ENCODE data around the gene SHMT1. TPM values are rescaled to one million over a fixed set of nuclear protein-coding genes. Genes with fewer than 3 reads are reported as not detected.
A peak's percentile ranks its signal among the peaks of the same experiment; 100 is the strongest.

The SHMT1 gene
- total RNA-seq, 4 donors from 2014 or later, result 75.9 to 128 (median 110) TPM

DNA sequence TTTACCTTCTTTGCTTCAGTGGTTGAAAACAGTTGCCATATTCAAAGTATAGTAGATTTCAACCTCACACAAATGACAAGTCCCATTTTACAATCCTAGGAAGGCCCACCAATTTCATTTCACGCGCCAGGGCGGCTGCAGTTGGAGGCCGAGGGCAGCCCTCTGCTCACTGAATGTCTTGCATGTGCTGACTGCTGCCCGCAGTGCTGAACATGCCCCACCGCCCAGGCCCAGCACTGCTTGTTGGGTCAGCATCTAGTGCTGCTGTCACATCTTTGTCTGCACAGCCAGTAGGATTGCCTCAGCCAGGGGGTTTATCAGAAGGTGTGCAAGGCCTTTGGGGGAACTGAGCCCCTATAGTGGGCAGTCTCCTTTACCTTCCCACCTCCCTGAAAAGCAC is 36.8 kb downstream of the SHMT1 start:
- no peaks in the 10 kb centered on the region for H3K9me3 ChIP-seq
- DNase-seq, result no peak
- H3K27ac ChIP-seq, result no peak overlapping the region
- H3K4me3 ChIP-seq, result no peak overlapping the region
- peaks cover 0 to 95% (median 0%) of the 10 kb centered on the region in 3 donors for H3K36me3 ChIP-seq
- H3K27me3 ChIP-seq, result no peaks in the 10 kb centered on the region
- TF ChIP-seq CTCF (IDR thresholded peaks at IDR 0.05) (no peak), POLR2A (IDR thresholded peaks at IDR 0.05) (no peak)
- no peaks in the 10 kb centered on the region for H3K4me1 ChIP-seq

- H3K36me3 ChIP-seq, result peaks cover 0 to 91% (median 0%) of the 10 kb centered on the region in 3 donors
- H3K9me3 ChIP-seq, result no peaks in the 10 kb centered on the region
- H3K27ac ChIP-seq, result no peak overlapping the region
- H3K27me3 ChIP-seq, result no peaks in the 10 kb centered on the region
- peak in 1 of 3 donors; percentile 3 for DNase-seq
- no peaks in the 10 kb centered on the region for H3K4me1 ChIP-seq
- no peak for TF ChIP-seq POLR2A (IDR thresholded peaks at IDR 0.05)
- H3K4me3 ChIP-seq, result no peak overlapping the region
Measured at GRCh38 chr17:18326039-18326438, 37.3 kb downstream of the SHMT1 start.

DNA sequence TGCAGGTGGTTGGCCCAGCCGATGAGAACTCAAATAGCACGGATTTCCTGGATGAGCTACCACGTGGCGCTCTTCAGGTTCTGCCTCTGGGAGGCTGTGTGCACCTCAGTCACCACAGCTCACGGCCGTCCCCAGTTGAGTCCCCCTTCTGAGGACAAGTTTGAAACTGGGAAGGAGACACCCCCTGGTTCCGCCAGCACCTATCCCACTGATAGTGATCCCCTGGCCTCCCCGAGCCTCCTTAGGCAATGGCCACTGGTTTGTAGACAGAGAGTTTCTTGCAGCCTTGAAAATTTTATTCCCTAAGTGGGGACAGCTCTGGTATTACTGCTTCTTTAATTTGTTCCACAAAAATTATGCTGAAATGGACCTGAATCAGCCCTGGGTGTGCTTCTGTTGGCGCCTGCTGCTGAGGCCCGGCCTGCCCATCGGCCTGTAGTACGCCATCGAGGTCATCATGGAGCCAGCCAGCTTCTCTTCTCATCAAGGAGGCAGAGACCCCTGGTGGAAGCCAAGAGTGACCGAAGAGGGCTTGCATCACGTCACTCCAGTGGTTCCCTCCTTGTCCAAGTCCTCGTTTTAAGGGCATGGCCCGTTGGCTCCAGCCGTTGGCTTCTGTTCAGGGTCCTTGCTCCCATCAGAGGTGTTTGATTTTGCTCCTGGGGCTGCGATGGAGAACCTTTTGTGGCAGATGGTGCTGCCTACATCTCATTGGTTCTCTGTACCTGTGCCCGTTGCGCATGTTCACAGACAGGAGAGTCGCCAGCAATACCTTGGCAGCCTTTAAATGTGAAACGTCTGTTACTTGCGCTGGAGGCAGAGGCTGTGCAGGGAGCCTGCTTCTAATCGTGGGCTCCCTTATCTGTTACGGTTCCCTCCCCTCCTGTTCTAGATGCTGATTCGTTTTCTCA is 39.0 kb downstream of the SHMT1 start:
- H3K36me3 ChIP-seq, result peaks cover 0 to 85% (median 0%) of the 10 kb centered on the region in 3 donors
- TF ChIP-seq POLR2A (IDR thresholded peaks at IDR 0.05) (no peak), CTCF (IDR thresholded peaks at IDR 0.05) (no peak)
- DNase-seq, result no peak
- H3K27me3 ChIP-seq, result no peaks in the 10 kb centered on the region
- H3K9me3 ChIP-seq, result no peaks in the 10 kb centered on the region
- peaks cover 0 to 15% (median 7%) of the 10 kb centered on the region in 4 donors for H3K4me1 ChIP-seq
- H3K4me3 ChIP-seq, result no peak overlapping the region
- no peak overlapping the region for H3K27ac ChIP-seq

- no peaks in the 10 kb centered on the region for H3K27me3 ChIP-seq
- TF ChIP-seq CTCF (IDR thresholded peaks at IDR 0.05) (no peak), POLR2A (IDR thresholded peaks at IDR 0.05) (no peak)
- DNase-seq, result no peak
- H3K4me3 ChIP-seq, result no peak overlapping the region
- H3K4me1 ChIP-seq, result peaks cover 0 to 23% (median 12%) of the 10 kb centered on the region in 4 donors
- H3K9me3 ChIP-seq, result no peaks in the 10 kb centered on the region
- H3K36me3 ChIP-seq, result peaks cover 0 to 85% (median 0%) of the 10 kb centered on the region in 3 donors
- H3K27ac ChIP-seq, result no peak overlapping the region
Measured at GRCh38 chr17:18323507-18324139, 39.7 kb downstream of the SHMT1 start.

DNA sequence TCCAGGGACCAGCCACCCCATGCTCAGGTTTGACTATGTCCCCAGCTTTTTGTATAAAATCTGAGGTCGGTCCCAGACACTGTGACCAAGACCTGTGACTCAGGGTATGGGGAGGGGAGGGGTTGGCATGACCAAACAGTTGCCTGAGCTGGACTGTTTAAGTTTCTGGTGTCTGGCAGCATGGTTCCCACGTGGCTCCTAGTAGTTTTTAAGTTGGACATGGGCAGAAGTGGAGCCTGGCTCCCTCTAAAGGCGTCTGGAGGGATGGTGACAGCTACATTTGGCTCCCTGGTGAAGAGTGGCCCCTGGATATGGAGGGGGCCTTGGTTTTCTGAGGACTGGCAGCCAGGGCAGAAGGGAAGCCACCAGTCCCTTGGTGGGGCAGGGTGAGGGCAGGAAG is 40.3 kb downstream of the SHMT1 start:
- DNase-seq, result no peak
- H3K36me3 ChIP-seq, result peaks cover 0 to 85% (median 0%) of the 10 kb centered on the region in 3 donors
- no peak overlapping the region for H3K27ac ChIP-seq
- no peaks in the 10 kb centered on the region for H3K9me3 ChIP-seq
- H3K4me1 ChIP-seq, result peaks cover 0 to 29% (median 19%) of the 10 kb centered on the region in 4 donors
- H3K4me3 ChIP-seq, result no peak overlapping the region
- TF ChIP-seq CTCF (IDR thresholded peaks at IDR 0.05) (no peak), POLR2A (IDR thresholded peaks at IDR 0.05) (no peak)
- H3K27me3 ChIP-seq, result no peaks in the 10 kb centered on the region

- H3K36me3 ChIP-seq, result peaks cover 0 to 85% (median 0%) of the 10 kb centered on the region in 3 donors
- no peaks in the 10 kb centered on the region for H3K27me3 ChIP-seq
- no peak overlapping the region for H3K4me3 ChIP-seq
- no peak overlapping the region for H3K27ac ChIP-seq
- TF ChIP-seq POLR2A (IDR thresholded peaks at IDR 0.05) (no peak), CTCF (IDR thresholded peaks at IDR 0.05) (no peak)
- no peaks in the 10 kb centered on the region for H3K9me3 ChIP-seq
- peaks cover 0 to 34% (median 22%) of the 10 kb centered on the region in 4 donors for H3K4me1 ChIP-seq
- DNase-seq, result no peak
Measured at GRCh38 chr17:18322522-18322921, 40.8 kb downstream of the SHMT1 start.

Data from Peyer's patch (tissue), 4 donors.